GM23338 (cell line): ENCODE measurements around the gene MADCAM1. TPM values are rescaled to one million over a fixed set of nuclear protein-coding genes. Genes with fewer than 3 reads are reported as not detected.

Experiments
- ATAC-seq: fragments of 200-7000 bp; cut with Tn5 transposase; 3 replicates; pipeline ENCODE4 v1.9.1; 2020
- DNase-seq: peaks from one replicate; pipeline ENCODE4 v3.0.0-alpha.2; 2015; ENCODE audit warnings: low spot score
- H2AFZ ChIP-seq: fragments of 200-600 bp; sonication (generic); 2 replicates; pipeline ENCODE4 v1.8.0; 2016; ENCODE audit warnings: antibody characterized with exemption, mild to moderate bottlenecking, moderate library complexity
- H3F3A ChIP-seq: fragments of 200-600 bp; sonication (generic); replicated peaks from 2 replicates; pipeline ENCODE4 v1.8.0; 2017; ENCODE audit warnings: antibody characterized with exemption, mixed run types, low read depth
- H3K27ac ChIP-seq: fragments of 200-600 bp; sonication (generic); 2 replicates; pipeline ENCODE4 v1.6.1; 2016; ENCODE audit warnings: low read depth
- H3K27me3 ChIP-seq: fragments of 200-600 bp; sonication (generic); 2 replicates; pipeline ENCODE4 v1.8.0; 2016; ENCODE audit warnings: mild to moderate bottlenecking, mixed run types, moderate library complexity; ENCODE audit not compliant: insufficient read depth
- H3K36me3 ChIP-seq: fragments of 200-600 bp; sonication (generic); 2 replicates; pipeline ENCODE4 v1.8.0; 2016; ENCODE audit warnings: mild to moderate bottlenecking; ENCODE audit not compliant: insufficient read depth
- H3K4me1 ChIP-seq: fragments of 200-600 bp; sonication (generic); 2 replicates; pipeline ENCODE4 v1.8.0; 2016; ENCODE audit warnings: mild to moderate bottlenecking, moderate library complexity; ENCODE audit not compliant: insufficient read depth
- H3K4me2 ChIP-seq: fragments of 200-600 bp; sonication (generic); 2 replicates; pipeline ENCODE4 v1.7.1; 2017; ENCODE audit warnings: mixed run types
- H3K4me3 ChIP-seq: fragments of 200-600 bp; sonication (generic); 2 replicates; pipeline ENCODE4 v1.6.1; 2016; ENCODE audit warnings: mixed run types
- H3K79me2 ChIP-seq: fragments of 200-600 bp; sonication (generic); replicated peaks from 2 replicates; pipeline ENCODE4 v1.8.0; 2017; ENCODE audit warnings: mild to moderate bottlenecking; ENCODE audit not compliant: insufficient read depth
- H3K9me2 ChIP-seq: fragments of 200-600 bp; sonication (generic); 2 replicates; pipeline ENCODE4 v1.8.0; 2017; ENCODE audit not compliant: insufficient read depth
- H4K20me1 ChIP-seq: fragments of 200-600 bp; sonication (generic); replicated peaks from 2 replicates; pipeline ENCODE4 v1.8.0; 2017; ENCODE audit warnings: mild to moderate bottlenecking; ENCODE audit not compliant: insufficient read depth
- H3K27ac Mint-ChIP-seq: 2 replicates; pipeline ENCODE4 v1.8.0; 2020; ENCODE audit warnings: inconsistent platforms, mild to moderate bottlenecking, moderate library complexity, mixed read lengths
- H3K27me3 Mint-ChIP-seq: 3 replicates; pipeline ENCODE4 v1.8.0; 2022; ENCODE audit warnings: low read depth, mild to moderate bottlenecking, moderate library complexity, mixed read lengths, inconsistent platforms; ENCODE audit not compliant: insufficient read depth, poor library complexity
- H3K36me3 Mint-ChIP-seq: 3 replicates; pipeline ENCODE4 v1.8.0; 2021; ENCODE audit warnings: low read depth, mild to moderate bottlenecking, inconsistent platforms, moderate library complexity, mixed read lengths
- H3K4me1 Mint-ChIP-seq: 3 replicates; pipeline ENCODE4 v1.8.0; 2020; ENCODE audit warnings: mild to moderate bottlenecking, inconsistent platforms, mixed read lengths
- H3K4me3 Mint-ChIP-seq: 3 replicates; pipeline ENCODE4 v1.8.0; 2021; ENCODE audit warnings: moderate library complexity, mild to moderate bottlenecking, inconsistent platforms, mixed read lengths
- H3K9me3 Mint-ChIP-seq: 3 replicates; pipeline ENCODE4 v1.8.0; 2020; ENCODE audit warnings: moderate library complexity, mild to moderate bottlenecking, inconsistent platforms, mixed read lengths
- CREB1 ChIP-seq: fragments of 250-450 bp; sonication (Bioruptor Pico); IDR thresholded peaks from 2 replicates; pipeline ENCODE4 v1.5.0; 2020; ENCODE audit warnings: low read depth, mild to moderate bottlenecking, moderate library complexity
- CTCF ChIP-seq, 2 experiments: fragments of 200-600 bp in 1 of 2; sonication (generic) in 1 of 2; conservative IDR thresholded peaks; 2 replicates each; pipeline versions ENCODE4 v1.5.1 to v1.6.1; 2016 to 2017; ENCODE audit warnings: antibody characterized with exemption in 2 of 2, low read depth in 2 of 2, mild to moderate bottlenecking in 2 of 2, moderate library complexity in 1 of 2
- ETS1 ChIP-seq: IDR thresholded peaks from 2 replicates; pipeline ENCODE4 v1.6.1; 2016; ENCODE audit warnings: antibody characterized with exemption
- EZH2 ChIP-seq: fragments of 200-600 bp; sonication (generic); IDR thresholded peaks from one replicate; pipeline ENCODE4 v1.8.0; 2017; ENCODE audit warnings: antibody characterized with exemption, mild to moderate bottlenecking, low read depth; ENCODE audit not compliant: unreplicated experiment
- EZH2phosphoT487 ChIP-seq: fragments of 200-600 bp; sonication (generic); IDR thresholded peaks from one replicate; pipeline ENCODE4 v1.8.1; 2018; ENCODE audit warnings: antibody characterized with exemption; ENCODE audit not compliant: unreplicated experiment
- JUNB ChIP-seq: IDR thresholded peaks from one replicate; pipeline ENCODE4 v1.6.1; 2016; ENCODE audit warnings: antibody characterized with exemption; ENCODE audit not compliant: unreplicated experiment
- NANOG ChIP-seq: IDR thresholded peaks from 2 replicates; pipeline ENCODE4 v1.6.1; 2016; ENCODE audit warnings: antibody characterized with exemption, borderline replicate concordance
- POLR2AphosphoS5 ChIP-seq: IDR thresholded peaks from 2 replicates; pipeline ENCODE4 v1.6.1; 2016; ENCODE audit warnings: antibody characterized with exemption, low read depth
- STAT1 ChIP-seq: IDR thresholded peaks from one replicate; pipeline ENCODE4 v1.6.1; 2016; ENCODE audit warnings: antibody characterized with exemption; ENCODE audit not compliant: unreplicated experiment
- ZNF114 ChIP-seq: fragments of 250-450 bp; sonication (Bioruptor Pico); IDR thresholded peaks from 2 replicates; pipeline ENCODE4 v1.5.0; 2020; ENCODE audit warnings: mild to moderate bottlenecking, moderate library complexity
- ZNF331 ChIP-seq: fragments of 250-450 bp; sonication (Bioruptor Pico); IDR thresholded peaks from 2 replicates; pipeline ENCODE4 v1.5.0; 2020; ENCODE audit warnings: low read depth, mild to moderate bottlenecking, moderate library complexity
- ZNF462 ChIP-seq: fragments of 250-450 bp; sonication (Bioruptor Pico); IDR thresholded peaks from 2 replicates; pipeline ENCODE4 v1.5.0; 2020; ENCODE audit warnings: mild to moderate bottlenecking, moderate library complexity
- polyA plus RNA-seq: library from polyadenylated mRNA; unstranded; fragments of >200 nt; fragmentation: Nextera tagmentation; extraction: Ambion mirVana; gene quantifications from 2 replicates; pipeline ENCODE4 v1.2.1, GENCODE V29; 2016
- total RNA-seq: library from RNA; depleted of rRNA; stranded (reverse); fragments of >200 nt; shearing (Covaris generic); gene quantifications from 2 replicates; pipeline ENCODE4 v1.2.3, GENCODE V29; 2014
- TF ChIP-seq, protein P1 (sequence below): IDR thresholded peaks from one replicate; pipeline ENCODE4 v1.6.1; 2018; ENCODE audit warnings: antibody characterized with exemption; ENCODE audit not compliant: unreplicated experiment

Gene MADCAM1
- total and polyA plus RNA-seq, 2 experiments from 2014 or later: 2.1 to 2.5 TPM

- no peaks in the 10 kb centered on the region for H3K9me2 ChIP-seq
- no peaks in the 10 kb centered on the region; the same call in none of the 2 replicates for H4K20me1 ChIP-seq
- no peak overlapping the region for H3K4me3 Mint-ChIP-seq
- peaks cover 1% of the 10 kb centered on the region for H3K27me3 Mint-ChIP-seq
- H3K4me1 ChIP-seq: no peaks in the 10 kb centered on the region
- H3K4me3 ChIP-seq: no peak overlapping the region
- H3K36me3 ChIP-seq: no peaks in the 10 kb centered on the region; the same call in 1 of the 2 replicates
- no peaks in the 10 kb centered on the region; the same call in 1 of the 2 replicates for H3K79me2 ChIP-seq
- H3K4me1 Mint-ChIP-seq: no peaks in the 10 kb centered on the region
- no peak overlapping the region for H3K27ac Mint-ChIP-seq
- TF ChIP-seq CREB1 (CRISPR knock-in tag): no peak
- TF ChIP-seq NANOG: no peak
- no peak for TF ChIP-seq EZH2
- TF ChIP-seq ZNF462: no peak
- no peak for TF ChIP-seq EZH2phosphoT487
- TF ChIP-seq CTCF (conservative IDR thresholded peaks at IDR 0.05; ENCODE audit: low read depth in 2 of 2): no peak
- TF ChIP-seq, protein P1, sequence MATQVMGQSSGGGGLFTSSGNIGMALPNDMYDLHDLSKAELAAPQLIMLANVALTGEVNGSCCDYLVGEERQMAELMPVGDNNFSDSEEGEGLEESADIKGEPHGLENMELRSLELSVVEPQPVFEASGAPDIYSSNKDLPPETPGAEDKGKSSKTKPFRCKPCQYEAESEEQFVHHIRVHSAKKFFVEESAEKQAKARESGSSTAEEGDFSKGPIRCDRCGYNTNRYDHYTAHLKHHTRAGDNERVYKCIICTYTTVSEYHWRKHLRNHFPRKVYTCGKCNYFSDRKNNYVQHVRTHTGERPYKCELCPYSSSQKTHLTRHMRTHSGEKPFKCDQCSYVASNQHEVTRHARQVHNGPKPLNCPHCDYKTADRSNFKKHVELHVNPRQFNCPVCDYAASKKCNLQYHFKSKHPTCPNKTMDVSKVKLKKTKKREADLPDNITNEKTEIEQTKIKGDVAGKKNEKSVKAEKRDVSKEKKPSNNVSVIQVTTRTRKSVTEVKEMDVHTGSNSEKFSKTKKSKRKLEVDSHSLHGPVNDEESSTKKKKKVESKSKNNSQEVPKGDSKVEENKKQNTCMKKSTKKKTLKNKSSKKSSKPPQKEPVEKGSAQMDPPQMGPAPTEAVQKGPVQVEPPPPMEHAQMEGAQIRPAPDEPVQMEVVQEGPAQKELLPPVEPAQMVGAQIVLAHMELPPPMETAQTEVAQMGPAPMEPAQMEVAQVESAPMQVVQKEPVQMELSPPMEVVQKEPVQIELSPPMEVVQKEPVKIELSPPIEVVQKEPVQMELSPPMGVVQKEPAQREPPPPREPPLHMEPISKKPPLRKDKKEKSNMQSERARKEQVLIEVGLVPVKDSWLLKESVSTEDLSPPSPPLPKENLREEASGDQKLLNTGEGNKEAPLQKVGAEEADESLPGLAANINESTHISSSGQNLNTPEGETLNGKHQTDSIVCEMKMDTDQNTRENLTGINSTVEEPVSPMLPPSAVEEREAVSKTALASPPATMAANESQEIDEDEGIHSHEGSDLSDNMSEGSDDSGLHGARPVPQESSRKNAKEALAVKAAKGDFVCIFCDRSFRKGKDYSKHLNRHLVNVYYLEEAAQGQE: no peak
- TF ChIP-seq ZNF331 (CRISPR knock-in tag): no peak
- TF ChIP-seq ZNF114: no peak
- no peak for TF ChIP-seq ETS1
- no peak for TF ChIP-seq POLR2AphosphoS5
- TF ChIP-seq STAT1: no peak
- TF ChIP-seq JUNB: no peak
- no peak for DNase-seq
- H3F3A ChIP-seq: 0 out of 2 replicates have a peak, but pooled peaks cover 9% of the 10 kb centered on the region
- no peak overlapping the region for H2AFZ ChIP-seq
- no peak overlapping the region for H3K4me2 ChIP-seq
- no peaks in the 10 kb centered on the region; the same call in 2 of the 3 replicates for H3K9me3 Mint-ChIP-seq
- no peak overlapping the region for H3K27ac ChIP-seq
- ATAC-seq: no peak
- peaks cover 24% of the 10 kb centered on the region for H3K36me3 Mint-ChIP-seq
- no peaks in the 10 kb centered on the region for H3K27me3 ChIP-seq
Measured at GRCh38 chr19:540867-541637, 44.8 kb downstream of the MADCAM1 start.
